ENCODE results near the gene CYB5D1.
"Not testable (repeated sequence)": the region's sequence is repeated elsewhere in the genome, so short reads cannot be mapped to it uniquely, and the experiment has no call there.

The CYB5D1 gene

GRCh38 chr17:7856011-7856810 lies 1.6 kb upstream of the CYB5D1 start:
- DNase-seq (ENCODE audit: low spot score), result peak; percentile 17

- peak; percentile 97 for DNase-seq (ENCODE audit: low spot score)
Measured at GRCh38 chr17:7856811-7857712, 741 bp upstream of the CYB5D1 start, which contains the start of gene NAA38. Gene NAA38, minus strand, starts transcription at chr17:7857559. Its CDS starts 96 bp downstream, at chr17:7857463.

GRCh38 chr17:7858522-7858810 lies 663 bp downstream of the CYB5D1 start:
- peak; percentile 33 for DNase-seq (ENCODE audit: low spot score)

GRCh38 chr17:7859028-7859427 lies 1.2 kb downstream of the CYB5D1 start:
- DNase-seq (ENCODE audit: low spot score), result no peak

GRCh38 chr17:7862692-7863437 lies 5.1 kb downstream of the CYB5D1 start:
- DNase-seq (ENCODE audit: low spot score), result peak; percentile 62

GRCh38 chr17:7864384-7864783 lies 6.6 kb downstream of the CYB5D1 start:
- DNase-seq (ENCODE audit: low spot score), result not testable (repeated sequence)

- DNase-seq (ENCODE audit: low spot score), result no peak
Measured at GRCh38 chr17:7864995-7865650, 7.3 kb downstream of the CYB5D1 start.

GRCh38 chr17:7867881-7868329 lies 10.1 kb downstream of the CYB5D1 start:
- peak; percentile 20 for DNase-seq (ENCODE audit: low spot score)

GRCh38 chr17:7873051-7873450 lies 15.2 kb downstream of the CYB5D1 start:
- DNase-seq (ENCODE audit: low spot score), result no peak

GRCh38 chr17:7875804-7876370 lies 18.1 kb downstream of the CYB5D1 start:
- DNase-seq (ENCODE audit: low spot score), result no peak

- DNase-seq (ENCODE audit: low spot score), result no peak
Measured at GRCh38 chr17:7878234-7878633, 20.4 kb downstream of the CYB5D1 start.

- DNase-seq (ENCODE audit: low spot score), result no peak
Measured at GRCh38 chr17:7880076-7880868, 22.5 kb downstream of the CYB5D1 start.

GRCh38 chr17:7881276-7882054 lies 23.7 kb downstream of the CYB5D1 start:
- DNase-seq (ENCODE audit: low spot score), result no peak

- no peak for DNase-seq (ENCODE audit: low spot score)
Measured at GRCh38 chr17:7882068-7882467, 24.3 kb downstream of the CYB5D1 start.

GRCh38 chr17:7882629-7883028 lies 24.8 kb downstream of the CYB5D1 start:
- DNase-seq (ENCODE audit: low spot score), result no peak

- peak; percentile 58 for DNase-seq (ENCODE audit: low spot score)
Measured at GRCh38 chr17:7883781-7884386, 26.1 kb downstream of the CYB5D1 start.

- DNase-seq (ENCODE audit: low spot score), result peak; percentile 20
Measured at GRCh38 chr17:7884581-7885366, 27.0 kb downstream of the CYB5D1 start.
